DND-41 (cell line): ENCODE data around the gene CHERP.
"Not testable (repeated sequence)": the region's sequence is repeated elsewhere in the genome, so short reads cannot be mapped to it uniquely, and the experiment has no call there.

ENCODE experiments used
- ATAC-seq: fragments of 200-7000 bp; cut with Tn5 transposase; 3 replicates; pipeline ENCODE4 v1.9.1; 2021; ENCODE audit warnings: low read depth; ENCODE audit not compliant: insufficient read depth
- DNase-seq: peaks from one replicate; pipeline ENCODE4 v3.0.0-alpha.2; 2020
- H2AFZ ChIP-seq: 2 replicates; pipeline ENCODE4 v1.6.0; 2012; ENCODE audit warnings: low read depth, low read length
- H3K27ac ChIP-seq: 2 replicates; pipeline ENCODE4 v1.5.1; 2012; ENCODE audit warnings: low read length, inconsistent platforms
- H3K27me3 ChIP-seq: fragments of 200-600 bp; sonication (generic); 2 replicates; pipeline ENCODE4 v1.6.0; 2012; ENCODE audit warnings: low read length, mild to moderate bottlenecking, inconsistent platforms; ENCODE audit not compliant: insufficient read depth, poor library complexity
- H3K36me3 ChIP-seq: 2 replicates; pipeline ENCODE4 v1.5.1; 2012; ENCODE audit warnings: low read length, inconsistent platforms; ENCODE audit not compliant: insufficient read depth
- H3K4me1 ChIP-seq: 2 replicates; pipeline ENCODE4 v1.5.1; 2012; ENCODE audit warnings: mild to moderate bottlenecking, low read length; ENCODE audit not compliant: insufficient read depth
- H3K4me2 ChIP-seq: 2 replicates; pipeline ENCODE4 v1.6.0; 2012; ENCODE audit warnings: mild to moderate bottlenecking, moderate library complexity, low read length, inconsistent platforms; ENCODE audit not compliant: insufficient read depth
- H3K4me3 ChIP-seq, 2 experiments: fragments of 200-600 bp in 1 of 2; shearing (Covaris generic) in 1 of 2; 2 replicates each; pipeline ENCODE4 v1.5.1; 2012 to 2016; ENCODE audit warnings: inconsistent platforms in 2 of 2, low read length in 2 of 2, mild to moderate bottlenecking in 2 of 2, low read depth in 1 of 2, moderate library complexity in 1 of 2
- H3K79me2 ChIP-seq: 2 replicates; pipeline ENCODE4 v1.6.0; 2012; ENCODE audit warnings: low read length, inconsistent platforms; ENCODE audit not compliant: insufficient read depth
- H3K9ac ChIP-seq: 2 replicates; pipeline ENCODE4 v1.6.0; 2012; ENCODE audit warnings: low read depth, mild to moderate bottlenecking, inconsistent platforms, low read length, moderate library complexity
- H3K9me3 ChIP-seq: 2 replicates; pipeline ENCODE4 v1.5.1; 2012; ENCODE audit warnings: low read length, moderate library complexity, mild to moderate bottlenecking, inconsistent platforms; ENCODE audit not compliant: insufficient read depth, severe bottlenecking
- H4K20me1 ChIP-seq: 2 replicates; pipeline ENCODE4 v1.6.0; 2012; ENCODE audit warnings: low read length; ENCODE audit not compliant: insufficient read depth
- EZH2 ChIP-seq: IDR thresholded peaks from 3 replicates; pipeline ENCODE4 v1.6.1; 2012; ENCODE audit warnings: borderline replicate concordance, low read depth, mild to moderate bottlenecking, moderate library complexity, low read length, inconsistent platforms; ENCODE audit not compliant: severe bottlenecking
- TF ChIP-seq, protein P1 (sequence below): IDR thresholded peaks from 2 replicates; pipeline ENCODE4 v1.5.1; 2012; ENCODE audit warnings: borderline replicate concordance, low read length, moderate library complexity, mild to moderate bottlenecking; ENCODE audit not compliant: poor library complexity, severe bottlenecking; ENCODE audit errors: extremely low read depth

Gene CHERP

DNA sequence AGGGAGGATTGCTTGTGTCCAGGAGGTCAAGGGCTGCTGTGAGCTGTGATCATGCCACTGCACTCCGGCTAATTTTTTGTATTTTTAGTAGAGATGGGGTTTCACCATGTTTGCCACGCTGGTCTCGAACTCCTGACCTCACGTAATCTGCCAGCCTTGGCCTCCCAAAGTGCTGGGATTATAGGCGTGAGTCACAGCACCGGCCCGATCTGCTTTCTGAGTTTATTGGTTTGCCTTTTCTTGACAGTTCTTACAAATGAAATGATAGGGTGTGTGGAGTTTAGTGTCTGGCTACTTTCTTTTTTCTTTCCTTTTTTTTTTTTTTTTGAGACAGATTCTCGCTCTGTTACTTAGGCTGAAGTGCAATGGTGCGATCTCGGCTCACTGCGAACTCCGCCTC is 45.2 kb downstream of the CHERP start:
- no peak for ATAC-seq
- H2AFZ ChIP-seq, result peak overlapping the region; percentile 79; the same call in 1 of the 2 replicates
- no peak for TF ChIP-seq EZH2
- TF ChIP-seq, protein P1, sequence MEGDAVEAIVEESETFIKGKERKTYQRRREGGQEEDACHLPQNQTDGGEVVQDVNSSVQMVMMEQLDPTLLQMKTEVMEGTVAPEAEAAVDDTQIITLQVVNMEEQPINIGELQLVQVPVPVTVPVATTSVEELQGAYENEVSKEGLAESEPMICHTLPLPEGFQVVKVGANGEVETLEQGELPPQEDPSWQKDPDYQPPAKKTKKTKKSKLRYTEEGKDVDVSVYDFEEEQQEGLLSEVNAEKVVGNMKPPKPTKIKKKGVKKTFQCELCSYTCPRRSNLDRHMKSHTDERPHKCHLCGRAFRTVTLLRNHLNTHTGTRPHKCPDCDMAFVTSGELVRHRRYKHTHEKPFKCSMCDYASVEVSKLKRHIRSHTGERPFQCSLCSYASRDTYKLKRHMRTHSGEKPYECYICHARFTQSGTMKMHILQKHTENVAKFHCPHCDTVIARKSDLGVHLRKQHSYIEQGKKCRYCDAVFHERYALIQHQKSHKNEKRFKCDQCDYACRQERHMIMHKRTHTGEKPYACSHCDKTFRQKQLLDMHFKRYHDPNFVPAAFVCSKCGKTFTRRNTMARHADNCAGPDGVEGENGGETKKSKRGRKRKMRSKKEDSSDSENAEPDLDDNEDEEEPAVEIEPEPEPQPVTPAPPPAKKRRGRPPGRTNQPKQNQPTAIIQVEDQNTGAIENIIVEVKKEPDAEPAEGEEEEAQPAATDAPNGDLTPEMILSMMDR, result no peak

DNA sequence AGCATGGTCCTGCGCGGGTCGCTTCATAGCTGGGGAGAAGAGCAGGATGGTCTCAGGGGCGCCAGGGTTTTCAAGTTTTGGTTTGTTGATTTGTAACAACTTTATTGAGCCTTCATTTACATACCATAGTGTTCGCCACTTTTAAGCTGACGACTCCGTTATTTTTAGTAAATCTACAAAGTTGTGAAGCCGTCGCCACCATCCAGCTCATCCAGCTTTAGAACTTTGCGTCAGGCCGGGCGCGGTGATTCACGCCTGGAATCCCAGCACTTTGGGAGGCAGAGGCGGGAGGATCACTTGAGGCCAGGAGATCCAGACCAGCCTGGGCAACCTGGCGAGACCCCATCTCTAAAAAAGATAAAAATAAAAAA is 45.6 kb downstream of the CHERP start:
- no peaks in the 10 kb centered on the region for H3K36me3 ChIP-seq
- peaks cover 25% of the 10 kb centered on the region for H3K79me2 ChIP-seq
- peaks cover 26% of the 10 kb centered on the region for H3K4me1 ChIP-seq
- peak overlapping the region; percentile 49 for H3K27ac ChIP-seq
- peak overlapping the region; percentile 79 for H2AFZ ChIP-seq
- no peaks in the 10 kb centered on the region for H4K20me1 ChIP-seq
- peak overlapping the region; percentile 86 for H3K4me2 ChIP-seq
- ATAC-seq, result no peak
- no peak for TF ChIP-seq EZH2
- TF ChIP-seq, protein P1, result no peak
- DNase-seq, result no peak
- H3K27me3 ChIP-seq, result no peaks in the 10 kb centered on the region
- H3K4me3 ChIP-seq, result peak overlapping the region; percentile 61 to 80; a peak in 3 of 4 replicates
- H3K9me3 ChIP-seq, result no peaks in the 10 kb centered on the region
- peak overlapping the region; percentile 66 for H3K9ac ChIP-seq

More for the DNA sequence above, 45.2 kb downstream of the CHERP start:
- Histone ChIP-seq H3K79me2 (peaks cover 25% of the 10 kb centered on the region), H3K27me3 (no peaks in the 10 kb centered on the region), H3K4me2 (peak overlapping the region; percentile 86), H3K4me3 (peak overlapping the region; percentile 61 to 80; a peak in 3 of 4 replicates), H3K9me3 (no peaks in the 10 kb centered on the region), H3K4me1 (peaks cover 26% of the 10 kb centered on the region), H3K9ac (peak overlapping the region; percentile 66), H3K36me3 (no peaks in the 10 kb centered on the region), H4K20me1 (no peaks in the 10 kb centered on the region), H3K27ac (peak overlapping the region; percentile 49)
- no peak for DNase-seq

GRCh38 chr19:16495982-16496612 is 46.1 kb downstream of the CHERP start, which contains the start of the genes C19orf44 and CALR3:
Gene C19orf44, plus strand, starts transcription at chr19:16496394. Its CDS starts 4,399 bp downstream, at chr19:16500793.
Gene CALR3, minus strand, starts transcription at chr19:16496167. Its CDS starts 38 bp downstream, at chr19:16496129.
- Histone ChIP-seq H3K27ac (peak within 1 kb of the TSS; percentile 77), H3K4me3 (peak within 1 kb of the TSS; percentile 61 to 80; a peak in 3 of 4 replicates)
- no peak for TF ChIP-seq EZH2
- TF ChIP-seq, protein P1, result no peak

GRCh38 chr19:16486476-16486875 is 55.8 kb downstream of the CHERP start:
- not testable (repeated sequence) for H3K4me1 ChIP-seq, DNase-seq, H3K4me2 ChIP-seq, H3K27ac ChIP-seq, H3K36me3 ChIP-seq, H2AFZ ChIP-seq, H3K9ac ChIP-seq, H3K79me2 ChIP-seq, H3K27me3 ChIP-seq, H3K4me3 ChIP-seq, H4K20me1 ChIP-seq, ATAC-seq, H3K9me3 ChIP-seq

More at GRCh38 chr19:16495982-16496612, 46.1 kb downstream of the CHERP start, which contains the start of the genes C19orf44 and CALR3:
- no peaks in the 10 kb centered on the region for H3K36me3 ChIP-seq
- H3K4me2 ChIP-seq, result peak within 1 kb of the TSS; percentile 86
- H3K9ac ChIP-seq, result peak within 1 kb of the TSS; percentile 66
- ATAC-seq, result peak; percentile 99
- peak within 1 kb of the TSS; percentile 99 for H2AFZ ChIP-seq
- no peaks in the 10 kb centered on the region for H4K20me1 ChIP-seq
- H3K9me3 ChIP-seq, result no peaks in the 10 kb centered on the region
- peaks cover 25% of the 10 kb centered on the region for H3K79me2 ChIP-seq
- H3K27me3 ChIP-seq, result no peaks in the 10 kb centered on the region
- peaks cover 26% of the 10 kb centered on the region for H3K4me1 ChIP-seq
- peak; percentile 98 for DNase-seq
